Tibial nerve (tissue), 4 donors: ENCODE data around the gene POU2F2.

Experiments
- EP300 ChIP-seq, 2 donors: sonication (generic); formaldehyde crosslinking; IDR thresholded peaks; one replicate each; pipeline ENCODE4 v1.6.1; 2017; ENCODE audit warnings: antibody characterized with exemption in 2 of 2, mild to moderate bottlenecking in 1 of 2
- POLR2A ChIP-seq, 2 donors: fragments of 450-650 bp; IDR thresholded peaks; one replicate each; pipeline ENCODE4 v1.6.1; 2017; ENCODE audit warnings: antibody characterized with exemption in 2 of 2, mild to moderate bottlenecking in 2 of 2, moderate library complexity in 2 of 2
- TF ChIP-seq, protein P1 (sequence below), 5 experiments: fragments of 200-600 bp in 3 of 5; fragments of 450-650 bp in 2 of 5; sonication (generic) in 3 of 5; IDR thresholded peaks; one replicate each; pipeline ENCODE4 v1.5.1; 2016 to 2019; ENCODE audit warnings: antibody characterized with exemption in 5 of 5, mild to moderate bottlenecking in 3 of 5, moderate library complexity in 2 of 5

GRCh38 chr19:42153672-42154433, 21.6 kb upstream of the POU2F2 start:
- TF ChIP-seq EP300 (IDR thresholded peaks at IDR 0.05): no peak
- TF ChIP-seq, protein P1, sequence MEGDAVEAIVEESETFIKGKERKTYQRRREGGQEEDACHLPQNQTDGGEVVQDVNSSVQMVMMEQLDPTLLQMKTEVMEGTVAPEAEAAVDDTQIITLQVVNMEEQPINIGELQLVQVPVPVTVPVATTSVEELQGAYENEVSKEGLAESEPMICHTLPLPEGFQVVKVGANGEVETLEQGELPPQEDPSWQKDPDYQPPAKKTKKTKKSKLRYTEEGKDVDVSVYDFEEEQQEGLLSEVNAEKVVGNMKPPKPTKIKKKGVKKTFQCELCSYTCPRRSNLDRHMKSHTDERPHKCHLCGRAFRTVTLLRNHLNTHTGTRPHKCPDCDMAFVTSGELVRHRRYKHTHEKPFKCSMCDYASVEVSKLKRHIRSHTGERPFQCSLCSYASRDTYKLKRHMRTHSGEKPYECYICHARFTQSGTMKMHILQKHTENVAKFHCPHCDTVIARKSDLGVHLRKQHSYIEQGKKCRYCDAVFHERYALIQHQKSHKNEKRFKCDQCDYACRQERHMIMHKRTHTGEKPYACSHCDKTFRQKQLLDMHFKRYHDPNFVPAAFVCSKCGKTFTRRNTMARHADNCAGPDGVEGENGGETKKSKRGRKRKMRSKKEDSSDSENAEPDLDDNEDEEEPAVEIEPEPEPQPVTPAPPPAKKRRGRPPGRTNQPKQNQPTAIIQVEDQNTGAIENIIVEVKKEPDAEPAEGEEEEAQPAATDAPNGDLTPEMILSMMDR (IDR thresholded peaks at IDR 0.05): no peak
- no peak for TF ChIP-seq POLR2A (IDR thresholded peaks at IDR 0.05)
